ENCODE results near the gene C10orf95.

The C10orf95 gene

DNA sequence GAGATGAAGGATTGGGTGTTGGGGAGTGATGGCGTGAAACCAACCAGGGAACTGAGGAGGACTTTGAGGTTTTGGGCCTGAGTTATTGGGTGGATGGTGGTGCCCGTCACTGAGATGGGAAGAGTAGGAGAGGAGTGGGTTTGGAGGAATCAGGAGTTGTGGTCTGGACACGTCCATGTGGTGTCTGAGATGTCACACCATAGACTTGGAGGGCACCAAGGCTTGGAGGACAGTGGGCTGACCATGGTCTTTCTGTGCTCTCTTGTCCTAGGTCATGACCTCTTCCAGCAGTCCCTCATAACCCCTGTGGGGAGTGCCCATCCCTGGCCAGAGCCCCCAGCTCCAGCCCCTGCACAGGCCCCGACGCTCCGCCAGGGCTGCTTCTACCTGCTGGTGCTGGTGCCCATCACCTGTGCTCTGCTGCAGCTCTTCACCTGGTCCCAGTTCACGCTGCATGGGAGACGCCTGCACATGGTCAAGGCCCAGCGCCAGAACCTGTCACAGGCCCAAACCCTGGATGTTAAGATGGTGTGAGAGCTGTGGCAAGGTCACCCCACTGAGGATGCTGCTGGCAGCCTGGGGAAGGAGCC, 24.2 kb upstream of the C10orf95 start:
- H3K4me3 ChIP-seq, result no peak overlapping the region
- H3K27me3 ChIP-seq (ENCODE audit: low read depth), result no peaks in the 10 kb centered on the region
- H3K4me1 ChIP-seq, result no peaks in the 10 kb centered on the region
- H3K36me3 ChIP-seq (replicated peaks), result peaks cover 15% of the 10 kb centered on the region
- no peak for DNase-seq (ENCODE audit: low spot score in 2 of 2)
- no peaks in the 10 kb centered on the region for H3K9me3 ChIP-seq
- in situ Hi-C loops (cut with MboI; ENCODE audit: low sequenced_read_pairs), result no loop called here

- H3K27me3 ChIP-seq (ENCODE audit: low read depth), result no peaks in the 10 kb centered on the region
- no peak for DNase-seq (ENCODE audit: low spot score in 2 of 2)
- no peak overlapping the region for H3K4me3 ChIP-seq
- in situ Hi-C loops (cut with MboI; ENCODE audit: low sequenced_read_pairs), result no loop called here
- H3K4me1 ChIP-seq, result no peaks in the 10 kb centered on the region
- no peaks in the 10 kb centered on the region for H3K9me3 ChIP-seq
- peaks cover 1% of the 10 kb centered on the region for H3K36me3 ChIP-seq (replicated peaks)
These were observed 22.3 kb upstream of the C10orf95 start for GRCh38 chr10:102473445-102474331.

DNA sequence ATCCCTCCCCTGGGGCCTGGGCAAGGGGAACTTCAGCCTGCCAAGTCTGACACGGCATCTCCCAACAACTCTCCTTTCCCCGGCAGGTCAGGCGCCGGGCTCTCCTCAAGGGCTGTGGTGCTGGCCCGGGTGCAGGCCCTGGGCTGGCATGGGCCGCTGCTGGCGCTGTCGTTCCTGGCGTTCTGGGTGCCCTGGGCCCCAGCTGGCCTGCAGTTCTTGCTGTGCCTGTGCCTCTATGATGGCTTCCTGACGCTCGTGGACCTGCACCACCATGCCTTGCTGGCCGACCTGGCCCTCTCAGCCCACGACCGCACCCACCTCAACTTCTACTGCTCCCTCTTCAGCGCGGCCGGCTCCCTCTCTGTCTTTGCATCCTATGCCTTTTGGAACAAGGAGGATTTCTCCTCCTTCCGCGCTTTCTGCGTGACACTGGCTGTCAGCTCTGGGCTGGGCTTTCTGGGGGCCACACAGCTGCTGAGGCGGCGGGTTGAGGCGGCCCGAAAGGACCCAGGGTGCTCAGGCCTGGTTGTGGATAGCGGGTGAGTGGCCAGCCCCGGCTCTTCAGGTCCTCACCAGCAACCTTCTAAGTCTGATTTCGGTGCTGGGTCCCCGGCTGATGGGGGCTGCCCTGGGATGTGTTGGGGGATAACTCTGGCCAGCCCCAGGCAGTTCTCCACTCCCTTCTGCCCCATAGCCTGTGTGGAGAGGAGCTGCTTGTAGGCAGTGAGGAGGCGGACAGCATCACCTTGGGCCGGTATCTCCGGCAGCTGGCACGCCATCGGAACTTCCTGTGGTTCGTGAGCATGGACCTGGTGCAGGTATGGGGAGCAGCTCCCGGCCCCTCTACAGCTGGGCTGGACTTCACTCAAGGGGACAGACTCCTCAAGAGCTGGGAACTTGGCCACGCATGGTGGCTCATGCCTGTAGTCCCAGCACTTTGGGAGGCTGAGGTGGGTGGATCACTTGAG, 19.5 kb upstream of the C10orf95 start:
- no peaks in the 10 kb centered on the region for H3K4me1 ChIP-seq
- H3K4me3 ChIP-seq, result no peak overlapping the region
- in situ Hi-C loops (cut with MboI; ENCODE audit: low sequenced_read_pairs), result no loop called here
- no peaks in the 10 kb centered on the region for H3K36me3 ChIP-seq (replicated peaks)
- H3K9me3 ChIP-seq, result no peaks in the 10 kb centered on the region
- H3K27me3 ChIP-seq (ENCODE audit: low read depth), result no peaks in the 10 kb centered on the region
- no peak for DNase-seq (ENCODE audit: low spot score in 2 of 2)

GRCh38 chr10:102468683-102469082, 17.3 kb upstream of the C10orf95 start:
- H3K9me3 ChIP-seq, result no peaks in the 10 kb centered on the region
- no peaks in the 10 kb centered on the region for H3K36me3 ChIP-seq (replicated peaks)
- in situ Hi-C loops (cut with MboI; ENCODE audit: low sequenced_read_pairs), result no loop called here
- DNase-seq (ENCODE audit: low spot score in 2 of 2), result no peak
- H3K27me3 ChIP-seq (ENCODE audit: low read depth), result no peaks in the 10 kb centered on the region
- H3K4me3 ChIP-seq, result no peak overlapping the region
- no peaks in the 10 kb centered on the region for H3K4me1 ChIP-seq

DNA sequence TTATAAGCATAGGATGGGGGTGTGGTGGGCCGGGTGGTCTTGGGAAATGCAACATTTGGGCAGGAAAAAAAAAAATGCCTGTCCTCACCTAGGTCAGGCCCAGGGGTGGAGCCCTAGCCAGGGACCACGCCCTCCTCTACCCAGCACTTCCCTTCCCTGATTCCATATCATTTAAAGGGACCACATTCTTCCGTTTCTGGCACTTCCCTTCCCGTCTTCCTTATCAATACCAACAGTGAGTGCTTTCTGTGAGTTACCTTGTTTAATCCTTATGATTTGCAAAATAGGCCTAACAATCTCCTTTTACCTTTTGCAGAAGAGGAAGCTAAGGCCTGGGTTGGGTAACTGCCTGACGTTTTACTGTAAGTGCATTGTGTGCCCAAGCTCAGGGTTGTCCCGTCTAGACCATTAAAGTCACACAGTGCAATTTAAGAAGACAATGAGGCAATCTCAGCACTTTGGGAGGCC, 16.7 kb upstream of the C10orf95 start:
- Histone ChIP-seq H3K27me3 (ENCODE audit: low read depth) (no peaks in the 10 kb centered on the region), H3K4me3 (no peak overlapping the region), H3K9me3 (no peaks in the 10 kb centered on the region), H3K4me1 (no peaks in the 10 kb centered on the region), H3K36me3 (replicated peaks) (no peaks in the 10 kb centered on the region)
- no peak for DNase-seq (ENCODE audit: low spot score in 2 of 2)
- in situ Hi-C loops (cut with MboI; ENCODE audit: low sequenced_read_pairs), result no loop called here

DNA sequence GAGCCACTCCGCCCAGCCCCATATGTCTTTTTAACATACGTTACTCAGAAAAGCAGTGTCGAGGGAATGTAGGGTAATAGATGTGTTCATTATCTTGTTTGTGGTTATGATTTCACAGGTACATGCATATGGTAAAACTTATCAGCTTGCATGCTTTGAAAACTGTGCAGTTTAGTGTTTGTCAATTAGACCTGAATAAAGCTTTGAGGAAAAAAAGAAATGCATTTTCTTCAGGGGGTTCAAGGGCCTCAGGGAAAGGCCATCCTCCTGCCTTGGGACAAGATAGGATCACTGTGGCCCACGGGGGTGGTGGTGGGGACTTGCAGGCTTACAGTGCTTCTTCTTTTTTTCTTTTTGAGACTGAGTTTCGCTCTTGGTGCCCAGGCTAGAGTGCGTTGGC, 16.0 kb upstream of the C10orf95 start:
- in situ Hi-C loops (cut with MboI; ENCODE audit: low sequenced_read_pairs), result no loop called here
- H3K4me1 ChIP-seq, result no peaks in the 10 kb centered on the region
- no peaks in the 10 kb centered on the region for H3K27me3 ChIP-seq (ENCODE audit: low read depth)
- no peaks in the 10 kb centered on the region for H3K36me3 ChIP-seq (replicated peaks)
- H3K9me3 ChIP-seq, result no peaks in the 10 kb centered on the region
- DNase-seq (ENCODE audit: low spot score in 2 of 2), result no peak
- no peak overlapping the region for H3K4me3 ChIP-seq

DNA sequence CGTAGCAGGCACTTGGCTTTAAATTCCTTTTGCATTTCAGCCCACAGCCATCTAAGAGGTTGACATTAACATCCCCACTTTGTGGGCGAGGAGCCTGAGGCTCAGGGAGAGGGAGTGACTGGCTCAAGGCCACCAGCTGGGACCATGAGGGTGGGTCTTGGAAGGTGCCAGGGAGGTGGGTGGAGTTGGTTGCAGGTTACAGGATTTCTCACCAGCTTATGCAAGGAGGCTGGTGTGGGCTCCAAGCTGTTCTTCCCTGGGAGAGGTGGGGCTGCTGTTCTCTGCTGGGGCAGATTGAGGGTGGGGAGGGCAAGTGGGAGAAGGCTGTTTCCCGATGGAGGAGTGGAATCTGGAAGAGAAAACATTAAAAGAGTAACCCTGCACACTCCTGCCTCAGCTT, 14.1 kb upstream of the C10orf95 start:
- in situ Hi-C loops (cut with MboI; ENCODE audit: low sequenced_read_pairs), result no loop called here
- no peaks in the 10 kb centered on the region for H3K36me3 ChIP-seq (replicated peaks)
- peaks cover 10% of the 10 kb centered on the region for H3K4me1 ChIP-seq
- H3K9me3 ChIP-seq, result no peaks in the 10 kb centered on the region
- DNase-seq (ENCODE audit: low spot score in 2 of 2), result no peak
- no peak overlapping the region for H3K4me3 ChIP-seq
- H3K27me3 ChIP-seq (ENCODE audit: low read depth), result no peaks in the 10 kb centered on the region

- H3K9me3 ChIP-seq, result no peaks in the 10 kb centered on the region
- no peak for DNase-seq (ENCODE audit: low spot score in 2 of 2)
- in situ Hi-C loops (cut with MboI; ENCODE audit: low sequenced_read_pairs), result no loop called here
- H3K4me1 ChIP-seq, result peaks cover 10% of the 10 kb centered on the region
- no peak overlapping the region for H3K4me3 ChIP-seq
- no peaks in the 10 kb centered on the region for H3K36me3 ChIP-seq (replicated peaks)
- no peaks in the 10 kb centered on the region for H3K27me3 ChIP-seq (ENCODE audit: low read depth)
These were observed 12.6 kb upstream of the C10orf95 start for GRCh38 chr10:102463983-102464382.

DNA sequence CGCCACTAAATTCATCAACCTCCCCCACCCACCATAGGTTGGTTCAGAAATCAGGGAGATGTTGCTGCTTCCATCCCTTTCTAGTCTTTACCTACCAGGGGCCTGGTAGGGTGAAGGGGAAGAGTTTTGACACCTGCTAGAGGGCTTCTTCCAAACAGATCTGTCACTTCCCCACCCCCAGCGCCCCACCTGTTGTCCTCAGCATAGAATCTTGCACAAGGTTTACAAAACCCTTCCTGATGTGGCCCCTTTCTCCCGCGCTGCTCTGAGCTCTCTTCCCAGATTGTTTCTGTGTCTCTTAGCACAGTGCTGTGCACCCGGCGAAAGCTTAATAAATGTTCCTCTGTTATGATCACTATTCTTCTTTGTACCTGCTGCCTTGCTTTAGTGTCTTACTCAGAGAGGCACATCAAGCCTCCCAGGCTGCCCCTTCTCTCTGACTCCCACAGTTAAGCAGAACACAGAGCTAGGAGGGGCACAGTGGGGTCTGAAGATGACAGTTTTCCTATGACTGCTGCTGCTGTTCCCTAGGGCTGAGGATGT, 11.2 kb upstream of the C10orf95 start:
- H3K9me3 ChIP-seq, result no peaks in the 10 kb centered on the region
- H3K4me1 ChIP-seq, result peaks cover 10% of the 10 kb centered on the region
- no peaks in the 10 kb centered on the region for H3K27me3 ChIP-seq (ENCODE audit: low read depth)
- DNase-seq (ENCODE audit: low spot score in 2 of 2), result no peak
- no peak overlapping the region for H3K4me3 ChIP-seq
- in situ Hi-C loops (cut with MboI; ENCODE audit: low sequenced_read_pairs), result no loop called here
- no peaks in the 10 kb centered on the region for H3K36me3 ChIP-seq (replicated peaks)

- H3K4me3 ChIP-seq, result peak overlapping the region; percentile 36
- no peaks in the 10 kb centered on the region for H3K27me3 ChIP-seq (ENCODE audit: low read depth)
- peaks cover 2% of the 10 kb centered on the region for H3K36me3 ChIP-seq (replicated peaks)
- in situ Hi-C loops (cut with MboI; ENCODE audit: low sequenced_read_pairs), result no loop called here
- no peaks in the 10 kb centered on the region for H3K9me3 ChIP-seq
- DNase-seq (ENCODE audit: low spot score in 2 of 2), result peak; percentile 90 to 97
- peaks cover 10% of the 10 kb centered on the region for H3K4me1 ChIP-seq
These were observed 10.1 kb upstream of the C10orf95 start for GRCh38 chr10:102461187-102462054.

DNA sequence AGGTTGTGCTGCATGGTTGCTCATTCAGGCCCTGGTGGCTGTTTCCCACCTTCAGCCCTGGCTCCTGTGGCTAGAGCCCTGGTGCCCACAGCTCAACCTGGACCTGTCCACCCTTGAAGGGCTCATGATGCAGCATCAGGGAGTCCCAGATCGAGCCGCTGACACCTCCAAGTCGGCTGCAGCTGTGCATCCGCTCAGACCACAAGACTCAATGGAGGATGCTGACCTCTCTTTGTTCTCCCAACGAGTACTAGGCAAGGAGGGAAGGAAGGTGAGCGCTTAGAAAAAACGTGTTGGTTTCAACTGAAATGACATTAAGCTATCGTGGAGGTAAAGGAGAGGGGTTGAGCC, 9.5 kb upstream of the C10orf95 start:
- Histone ChIP-seq H3K36me3 (replicated peaks) (peaks cover 8% of the 10 kb centered on the region), H3K27me3 (ENCODE audit: low read depth) (no peaks in the 10 kb centered on the region), H3K4me1 (peaks cover 10% of the 10 kb centered on the region), H3K9me3 (no peaks in the 10 kb centered on the region), H3K4me3 (peak overlapping the region; percentile 36)
- in situ Hi-C loops (cut with MboI; ENCODE audit: low sequenced_read_pairs), result no loop called here
- no peak for DNase-seq (ENCODE audit: low spot score in 2 of 2)

- Histone ChIP-seq H3K36me3 (replicated peaks) (peaks cover 19% of the 10 kb centered on the region), H3K27me3 (ENCODE audit: low read depth) (no peaks in the 10 kb centered on the region), H3K4me1 (peaks cover 20% of the 10 kb centered on the region), H3K9me3 (no peaks in the 10 kb centered on the region), H3K4me3 (no peak overlapping the region)
- no peak for DNase-seq (ENCODE audit: low spot score in 2 of 2)
- in situ Hi-C loops (cut with MboI; ENCODE audit: low sequenced_read_pairs), result no loop called here
These were observed 7.3 kb upstream of the C10orf95 start for GRCh38 chr10:102458656-102459055.

Data from HAP-1 (cell line).